HG03108 (cell line): ENCODE measurements around the gene KAT7.
"Not testable (repeated sequence)": the region's sequence is repeated elsewhere in the genome, so short reads cannot be mapped to it uniquely, and the experiment has no call there.

Source experiments
- ATAC-seq: cut with Tn5 transposase; IDR thresholded peaks from one replicate; pipeline ENCODE4 v1.9.1; 2021; ENCODE audit warnings: moderate library complexity; ENCODE audit not compliant: unreplicated experiment

The KAT7 gene

GRCh38 chr17:49788478-49789242 is at the start of gene KAT7:
KAT7 (plus strand) TSS chr17:49788681; CDS start chr17:49788835, 154 bp downstream.
- ATAC-seq: peak; percentile 91

GRCh38 chr17:49739641-49740271 is 48.7 kb upstream of the KAT7 start:
- ATAC-seq: peak; percentile 48

- ATAC-seq: peak; percentile 32
Observed at GRCh38 chr17:49741009-49741691, 47.3 kb upstream of the KAT7 start.

- no peak for ATAC-seq
Observed at GRCh38 chr17:49741692-49742076, 46.8 kb upstream of the KAT7 start.

- no peak for ATAC-seq
Observed at GRCh38 chr17:49742166-49742638, 46.3 kb upstream of the KAT7 start.

- ATAC-seq: no peak
Observed at GRCh38 chr17:49745175-49746139, 43.0 kb upstream of the KAT7 start.

- ATAC-seq: peak; percentile 53
Observed at GRCh38 chr17:49746791-49747490, 41.5 kb upstream of the KAT7 start.

- no peak for ATAC-seq
Observed at GRCh38 chr17:49747632-49748031, 40.8 kb upstream of the KAT7 start.

GRCh38 chr17:49748223-49748622 is 40.3 kb upstream of the KAT7 start:
- no peak for ATAC-seq

- ATAC-seq: peak; percentile 71
Observed at GRCh38 chr17:49748791-49749190, 39.7 kb upstream of the KAT7 start.

GRCh38 chr17:49749730-49750129 is 38.8 kb upstream of the KAT7 start:
- ATAC-seq: no peak

GRCh38 chr17:49752508-49752907 is 36.0 kb upstream of the KAT7 start:
- ATAC-seq: no peak

- no peak for ATAC-seq
Observed at GRCh38 chr17:49753959-49754391, 34.5 kb upstream of the KAT7 start.

- ATAC-seq: no peak
Observed at GRCh38 chr17:49755663-49756283, 32.7 kb upstream of the KAT7 start.

GRCh38 chr17:49756323-49757150 is 31.9 kb upstream of the KAT7 start:
- ATAC-seq: no peak

GRCh38 chr17:49757151-49757777 is 31.2 kb upstream of the KAT7 start:
- no peak for ATAC-seq

- ATAC-seq: not testable (repeated sequence)
Observed at GRCh38 chr17:49758464-49759010, 29.9 kb upstream of the KAT7 start.

GRCh38 chr17:49759203-49759602 is 29.3 kb upstream of the KAT7 start:
- no peak for ATAC-seq
